ENCODE data around the gene PLPPR1. TPM values are rescaled to one million over a fixed set of nuclear protein-coding genes. Genes with fewer than 3 reads are reported as not detected.

PLPPR1 gene
- total RNA-seq, 1 donor from 2014 or later = 0.29 TPM

DNA sequence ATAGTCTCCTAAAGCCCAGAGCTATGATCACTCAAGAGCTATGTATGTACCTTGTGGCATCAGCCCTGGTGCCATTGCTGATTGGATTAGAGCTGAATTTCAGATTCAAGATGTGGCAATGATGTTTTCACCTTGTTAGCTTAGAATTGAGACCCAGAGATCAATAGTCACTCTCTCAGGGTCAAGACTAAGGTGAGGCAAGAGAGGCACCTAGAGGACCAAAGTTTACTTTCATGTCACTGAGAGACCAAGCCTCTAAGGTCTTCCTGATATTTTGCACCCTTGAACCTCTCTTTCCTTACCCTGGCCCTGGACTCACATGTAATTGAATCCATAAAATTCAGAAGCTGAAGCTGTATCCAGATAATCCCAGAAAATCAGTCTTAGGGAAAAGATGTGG is 313.4 kb downstream of the PLPPR1 start:
- DNase-seq (ENCODE audit: low spot score) = no peak

- DNase-seq (ENCODE audit: low spot score) = no peak
These were observed 314.1 kb downstream of the PLPPR1 start for GRCh38 chr9:101342595-101342994.

GRCh38 chr9:101350285-101350684 is 321.8 kb downstream of the PLPPR1 start:
- DNase-seq (ENCODE audit: low spot score) = no peak

GRCh38 chr9:101352892-101353463 is 324.5 kb downstream of the PLPPR1 start:
- DNase-seq (ENCODE audit: low spot score) = no peak

DNA sequence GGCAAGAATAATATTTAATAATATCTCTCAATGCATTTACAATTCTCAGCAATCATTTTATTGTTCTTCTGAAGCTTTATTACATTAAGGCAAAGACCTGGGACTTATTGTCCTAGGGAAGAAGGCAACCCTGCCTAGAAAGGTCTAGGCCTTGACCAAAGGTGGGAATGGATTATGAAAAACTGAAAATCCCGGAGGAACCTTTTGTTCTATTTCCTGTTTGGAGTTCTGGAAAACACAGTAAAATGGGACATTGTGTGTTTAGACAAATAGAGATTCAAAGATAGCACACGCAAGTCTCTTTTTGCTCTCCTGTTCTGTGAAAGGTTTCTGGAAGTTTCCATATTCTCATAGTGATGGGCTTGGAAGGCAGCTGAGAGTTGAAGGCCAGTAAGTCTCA is 325.2 kb downstream of the PLPPR1 start:
- no peak for DNase-seq (ENCODE audit: low spot score)

- peak; percentile 51 for DNase-seq (ENCODE audit: low spot score)
These were observed 325.7 kb downstream of the PLPPR1 start for GRCh38 chr9:101354143-101354764.

- peak; percentile 76 for DNase-seq (ENCODE audit: low spot score)
These were observed 326.5 kb downstream of the PLPPR1 start for GRCh38 chr9:101354765-101355708.

GRCh38 chr9:101356619-101357018 is 328.1 kb downstream of the PLPPR1 start:
- no peak for DNase-seq (ENCODE audit: low spot score)

DNA sequence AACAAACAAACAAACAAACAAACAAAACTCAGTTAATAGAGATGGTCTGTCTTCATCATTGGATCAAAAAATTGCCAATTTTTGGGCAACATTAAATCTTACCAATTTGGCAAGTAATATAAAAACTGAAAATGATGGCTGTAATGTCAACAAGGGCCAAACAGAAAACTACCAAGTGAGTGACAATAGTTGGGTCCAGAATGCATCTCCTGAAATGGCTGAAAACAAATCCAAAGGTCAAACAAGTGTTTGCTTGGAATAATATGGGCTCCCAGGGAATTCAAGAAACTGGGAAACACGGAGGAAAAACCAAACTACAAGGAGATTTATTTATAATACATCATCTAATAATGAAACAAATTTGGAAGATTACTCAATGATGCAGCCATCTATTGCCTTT is 331.2 kb downstream of the PLPPR1 start:
- no peak for DNase-seq (ENCODE audit: low spot score)

- DNase-seq (ENCODE audit: low spot score) = no peak
These were observed 332.1 kb downstream of the PLPPR1 start for GRCh38 chr9:101360647-101361046.

DNA sequence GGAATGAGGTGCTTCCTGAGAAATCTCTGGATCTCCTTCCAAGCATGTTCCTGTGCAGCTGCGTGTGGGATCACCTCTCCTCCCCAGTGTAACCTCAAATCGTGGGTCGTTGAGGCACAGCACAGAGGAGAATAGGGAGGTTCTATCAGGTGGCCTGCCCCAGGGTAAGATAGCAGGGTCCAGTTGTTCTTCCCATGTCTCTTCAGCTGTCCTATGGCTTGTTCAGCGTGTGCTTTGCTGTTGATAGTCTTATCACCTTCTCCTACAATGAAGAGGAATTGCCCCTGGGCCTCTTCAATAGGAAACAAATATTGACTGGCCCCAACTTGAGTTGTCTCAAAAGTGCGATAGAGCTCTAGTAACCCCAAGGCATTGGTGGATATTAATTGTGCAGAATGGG is 333.9 kb downstream of the PLPPR1 start:
- DNase-seq (ENCODE audit: low spot score) = no peak

GRCh38 chr9:101365181-101365580 is 336.7 kb downstream of the PLPPR1 start:
- no peak for DNase-seq (ENCODE audit: low spot score)

DNA sequence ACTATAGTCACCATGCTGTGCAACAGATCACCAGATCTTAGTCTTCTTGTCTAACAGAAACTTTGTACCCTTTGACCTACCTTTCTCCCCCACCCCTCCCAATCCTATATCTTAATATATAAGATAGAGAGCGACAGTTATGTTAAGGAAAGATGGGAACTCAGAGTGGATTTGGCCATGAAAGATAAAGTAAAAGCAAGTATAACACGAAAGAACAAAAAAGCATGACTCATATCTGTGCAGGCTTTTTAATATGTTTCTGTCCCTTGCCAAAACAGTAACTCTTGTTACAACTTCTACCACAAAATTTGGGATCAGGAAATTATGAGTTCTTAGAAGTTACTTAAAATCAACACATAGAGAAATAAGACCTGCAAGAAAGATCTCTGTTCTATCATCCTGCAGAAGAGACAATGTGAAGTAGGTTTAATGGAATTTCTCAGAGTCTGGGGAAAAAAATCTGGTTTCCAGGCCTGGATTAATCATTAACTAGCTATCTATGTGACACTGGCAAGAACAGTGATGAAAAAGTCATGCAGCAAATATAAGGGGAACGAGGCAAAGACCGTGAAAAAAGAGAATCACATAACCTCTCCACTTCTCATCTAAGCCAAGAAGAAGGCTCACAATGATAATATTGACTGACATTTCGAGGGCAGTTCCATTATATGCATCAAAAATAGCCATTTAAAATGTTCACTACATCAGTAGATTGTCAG is 337.7 kb downstream of the PLPPR1 start:
- no peak for DNase-seq (ENCODE audit: low spot score)

DNA sequence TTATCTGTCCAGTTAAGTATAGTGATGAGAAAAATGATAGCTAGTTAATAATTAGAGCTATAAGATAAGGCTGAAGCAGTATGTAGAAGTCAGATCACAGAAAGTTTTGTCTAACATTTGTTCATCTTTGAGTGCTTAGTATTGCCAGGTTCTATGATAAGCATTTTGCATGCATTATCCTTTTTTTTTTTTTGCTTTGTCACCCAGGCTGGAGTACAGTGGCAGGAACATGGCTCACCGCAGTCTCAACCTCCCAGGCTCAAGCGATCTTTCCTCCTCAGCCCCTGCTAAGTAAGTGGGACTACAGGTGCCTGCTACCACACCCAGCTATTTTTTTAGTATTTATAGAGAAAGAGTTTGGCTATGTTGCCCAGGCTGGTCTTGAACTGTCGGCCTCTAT is 338.8 kb downstream of the PLPPR1 start:
- DNase-seq (ENCODE audit: low spot score) = no peak

DNA sequence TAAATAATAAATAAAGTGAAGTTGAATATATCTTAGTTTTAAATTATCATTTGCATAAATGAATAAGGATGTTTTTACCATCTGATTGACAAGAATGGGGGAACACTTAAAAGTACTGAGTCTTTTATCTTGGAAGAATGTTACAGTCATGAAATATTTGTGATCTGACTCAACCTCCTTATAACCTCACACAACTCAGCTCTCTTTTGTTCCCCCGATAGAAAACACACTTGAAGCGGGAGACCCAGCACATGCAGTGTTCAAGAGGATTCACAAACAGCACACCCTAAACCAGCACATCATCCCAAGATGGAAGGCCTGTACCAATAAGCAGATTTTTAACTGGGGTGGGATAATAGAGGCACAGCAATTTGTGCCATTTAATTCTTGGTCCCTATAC is 340.8 kb downstream of the PLPPR1 start:
- DNase-seq (ENCODE audit: low spot score) = no peak

GRCh38 chr9:101369884-101370531 is 341.5 kb downstream of the PLPPR1 start:
- no peak for DNase-seq (ENCODE audit: low spot score)

DNA sequence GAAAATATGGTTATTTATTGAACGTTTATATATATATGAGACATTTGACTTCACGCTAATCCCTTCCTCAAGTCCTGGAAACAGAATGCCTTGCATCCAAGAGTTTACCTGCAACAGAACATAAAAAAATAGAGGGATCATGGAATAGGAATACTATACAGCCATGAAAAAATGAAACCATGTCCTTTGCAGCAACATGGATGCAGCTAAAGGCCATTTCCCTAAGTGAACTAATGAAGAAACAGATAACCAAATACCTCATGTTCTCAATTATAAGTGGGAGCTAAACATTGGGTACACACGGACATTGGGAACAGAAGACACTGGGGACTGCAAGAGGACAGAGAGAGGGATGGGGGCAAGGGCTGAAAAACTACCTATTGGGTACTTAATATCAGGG is 343.3 kb downstream of the PLPPR1 start:
- no peak for DNase-seq (ENCODE audit: low spot score)

GRCh38 chr9:101372327-101373118 is 344.0 kb downstream of the PLPPR1 start:
- DNase-seq (ENCODE audit: low spot score) = no peak

Data from mucosa of gallbladder (tissue), 1 donor.